ENCODE results near the gene DAPK2. TPM values are rescaled to one million over a fixed set of nuclear protein-coding genes. Genes with fewer than 3 reads are reported as not detected.

The DAPK2 gene
- total and polyA plus RNA-seq, 2 of the 4 experiments (the other 2 are of a cell fraction) = 0.34 to 0.36 TPM

GRCh38 chr15:63858881-63859280 is 187.4 kb downstream of the DAPK2 start:
- no peak overlapping the region for H3K14ac ChIP-seq (replicated peaks; ENCODE audit: low read depth, low read length)
- in situ Hi-C loops (cut with MboI; ENCODE audit: low sequenced_read_pairs) = loop anchor here (25.0 kb wide), 1 partner anchor 178 kb away; the partner anchor contains the start of gene DAPK2
- no peak overlapping the region for H3K4me3 ChIP-seq (ENCODE audit: insufficient read depth, low read depth, low read length)
- H3K18ac ChIP-seq (ENCODE audit: low read depth, low read length) = no peak overlapping the region
- no peaks in the 10 kb centered on the region for H3K9me3 ChIP-seq (ENCODE audit: control insufficient read depth, insufficient read depth, low read length)
- H2AK5ac ChIP-seq (ENCODE audit: low read depth, low read length) = no peak overlapping the region
- no peak overlapping the region for H3K4ac ChIP-seq (ENCODE audit: low read depth, low read length)
- H3K23ac ChIP-seq (ENCODE audit: low read depth, low read length) = no peak overlapping the region
- no TSS peak for BruUV-seq (replicated peaks)
- H3K56ac ChIP-seq (ENCODE audit: extremely low read depth, insufficient read depth, low read length) = no peak overlapping the region
- no peak overlapping the region for H2BK120ac ChIP-seq (ENCODE audit: low read depth, low read length)
- H3K4me1 ChIP-seq (ENCODE audit: control insufficient read depth, insufficient read depth, low read length) = peaks cover 6% of the 10 kb centered on the region; the same call in 1 of the 2 replicates
- H2BK5ac ChIP-seq (ENCODE audit: low read depth, low read length, poor library complexity, severe bottlenecking) = no peak overlapping the region
- ATAC-seq (ENCODE audit: low read depth) (no peak), DNase-seq (peak; percentile 41)
- dilution Hi-C loops (cut with HindIII; ENCODE audit: low sequenced_read_pairs, unreplicated experiment) = no loop called here
- no peak overlapping the region for H3K4me2 ChIP-seq (ENCODE audit: low read depth, low read length)
- H4K91ac ChIP-seq (ENCODE audit: insufficient read depth, low read depth, low read length) = no peak overlapping the region
- no peaks in the 10 kb centered on the region for H4K20me1 ChIP-seq (ENCODE audit: insufficient read depth, low read length)
- TF ChIP-seq FOS (IDR thresholded peaks at IDR 0.05; ENCODE audit: low read depth, low read length) = no peak
- no peak for TF ChIP-seq MAFK (IDR thresholded peaks at IDR 0.05; ENCODE audit: low read depth, low read length)
- TF ChIP-seq POLR2A (IDR thresholded peaks at IDR 0.05; ENCODE audit: low read depth, low read length) = no peak
- TF ChIP-seq MAZ (IDR thresholded peaks at IDR 0.05; ENCODE audit: borderline replicate concordance, low read depth, low read length) = no peak
- TF ChIP-seq RAD21 (IDR thresholded peaks at IDR 0.05; ENCODE audit: low read length) = no peak
- no peak for TF ChIP-seq CHD1 (IDR thresholded peaks at IDR 0.05; ENCODE audit: low read depth, low read length)
- no peak for TF ChIP-seq USF2 (IDR thresholded peaks at IDR 0.05; ENCODE audit: low read depth, low read length)
- no peak for TF ChIP-seq SMC3 (IDR thresholded peaks at IDR 0.05; ENCODE audit: low read depth, low read length)
- TF ChIP-seq MXI1 (IDR thresholded peaks at IDR 0.05; ENCODE audit: borderline replicate concordance, low read depth, low read length) = no peak
- TF ChIP-seq BHLHE40 (IDR thresholded peaks at IDR 0.05; ENCODE audit: low read depth, low read length) = no peak
- TF ChIP-seq RFX5 (IDR thresholded peaks at IDR 0.05; ENCODE audit: low read depth, low read length) = no peak
- no peak for TF ChIP-seq RCOR1 (IDR thresholded peaks at IDR 0.05; ENCODE audit: insufficient replicate concordance, low read length)
- TF ChIP-seq NFE2L2 (IDR thresholded peaks at IDR 0.05; ENCODE audit: low read depth, low read length) = no peak
- TF ChIP-seq ELK1 (IDR thresholded peaks at IDR 0.05; ENCODE audit: borderline replicate concordance, low read depth, low read length) = no peak
- no peak overlapping the region for H4K8ac ChIP-seq (ENCODE audit: low read depth in 2 of 2, low read length in 2 of 2)
- no peak overlapping the region for H2AK9ac ChIP-seq (replicated peaks; ENCODE audit: low read depth, low read length, poor library complexity)
- ChIA-PET CTCF (no interaction called here), POLR2A (ENCODE audit: unreplicated experiment) (interaction anchor here (0.6 kb wide), 1 partner anchor 1426 kb away, joined by 4 read pairs; no protein-coding TSS in a partner anchor)
- no peak overlapping the region for H2AFZ ChIP-seq (replicated peaks; ENCODE audit: low read length, poor library complexity)
- H3K79me1 ChIP-seq (ENCODE audit: low read depth in 1 of 2, low read length in 2 of 2) = no peaks in the 10 kb centered on the region
- no peak overlapping the region for H2BK20ac ChIP-seq (ENCODE audit: low read depth, low read length)
- H3K27me3 ChIP-seq (ENCODE audit: control insufficient read depth, insufficient read depth, low read length) = peaks cover 11% of the 10 kb centered on the region
- peaks cover 7% of the 10 kb centered on the region for H3K9me1 ChIP-seq (ENCODE audit: insufficient read depth, low read length)
- H3K36me3 ChIP-seq (ENCODE audit: control insufficient read depth, insufficient read depth, low read length) = no peaks in the 10 kb centered on the region
- no peak overlapping the region for H4K5ac ChIP-seq (ENCODE audit: low read depth, low read length)
- WGBS, 2 experiments (ENCODE audit: extremely low coverage in 2 of 2, insufficient read length in 1 of 2) = no CpG with 5 or more reads among the region's 3 CpGs
- no peak overlapping the region for H3K9ac ChIP-seq (ENCODE audit: low read depth, low read length)
- H2BK15ac ChIP-seq (ENCODE audit: low read depth, low read length) = no peak overlapping the region
- intact Hi-C loops (cut with micrococcal nuclease) = no loop called here
- H3K27ac ChIP-seq (ENCODE audit: insufficient read depth, low read length) = no peak overlapping the region
